H1 (cell line): ENCODE measurements around the gene STEAP1B.

ENCODE experiments used
- CTCF ChIP-seq, 3 experiments: IDR thresholded peaks; 1 replicate in 2 of 3; 2 replicates in 1 of 3; pipeline versions ENCODE4 v1.5.1 to v1.6.1; 2011; ENCODE audit warnings: low read length in 3 of 3, mild to moderate bottlenecking in 3 of 3, inconsistent platforms in 2 of 3, low read depth in 1 of 3, moderate library complexity in 1 of 3; ENCODE audit not compliant: insufficient read depth in 1 of 3; ENCODE audit errors: control extremely low read depth in 1 of 3
- EP300 ChIP-seq, 2 experiments: IDR thresholded peaks; 1 replicate in 1 of 2; 2 replicates in 1 of 2; pipeline ENCODE4 v1.6.1; 2011 to 2012; ENCODE audit warnings: low read depth in 2 of 2, low read length in 2 of 2, mild to moderate bottlenecking in 2 of 2, borderline replicate concordance in 1 of 2, inconsistent platforms in 1 of 2, moderate library complexity in 1 of 2
- JUN ChIP-seq: IDR thresholded peaks from 2 replicates; pipeline ENCODE4 v1.6.1; 2011; ENCODE audit warnings: low read depth, mild to moderate bottlenecking, improper control_type of control experiment, low read length
- MAFK ChIP-seq: IDR thresholded peaks from 2 replicates; pipeline ENCODE4 v1.6.1; 2012; ENCODE audit warnings: low read depth, mild to moderate bottlenecking, improper control_type of control experiment, low read length
- NANOG ChIP-seq: IDR thresholded peaks from 2 replicates; pipeline ENCODE4 v1.6.1; 2011; ENCODE audit warnings: low read length, low read depth, mild to moderate bottlenecking, inconsistent platforms; ENCODE audit not compliant: insufficient read depth, poor library complexity, severe bottlenecking
- NRF1 ChIP-seq: IDR thresholded peaks from 2 replicates; pipeline ENCODE4 v1.6.1; 2011; ENCODE audit warnings: mild to moderate bottlenecking, low read depth, low read length, improper control_type of control experiment
- PHF8 ChIP-seq: fragments of 200-600 bp; sonication (generic); conservative IDR thresholded peaks from 2 replicates; pipeline ENCODE4 v1.7.1; 2012; ENCODE audit warnings: low read depth, mild to moderate bottlenecking, inconsistent platforms, low read length, moderate library complexity
- POLR2AphosphoS5 ChIP-seq: IDR thresholded peaks from 2 replicates; pipeline ENCODE4 v1.6.1; 2011; ENCODE audit warnings: low read depth, low read length
- RNF2 ChIP-seq: fragments of 200-900, 300-1000 bp; sonication (generic); IDR thresholded peaks from 2 replicates; pipeline ENCODE4 v1.7.1; 2016; ENCODE audit warnings: borderline replicate concordance, low read depth, mild to moderate bottlenecking, antibody characterized with exemption, low read length; ENCODE audit not compliant: poor library complexity, severe bottlenecking; ENCODE audit errors: missing control alignments
- TAF7 ChIP-seq: optimal IDR thresholded peaks from 2 replicates; pipeline ENCODE3; 2011; ENCODE audit warnings: low read depth, mild to moderate bottlenecking, inconsistent platforms, low read length, moderate library complexity, borderline replicate concordance
- TEAD4 ChIP-seq: IDR thresholded peaks from 2 replicates; pipeline ENCODE4 v1.6.1; 2012; ENCODE audit warnings: low read depth, low read length, inconsistent platforms, mixed read lengths
- ZNF274 ChIP-seq: IDR thresholded peaks from 2 replicates; pipeline ENCODE4 v1.7.0; 2012; ENCODE audit warnings: low read length, borderline replicate concordance; ENCODE audit errors: extremely low read depth

- TF ChIP-seq NRF1 = no peak
- no peak for TF ChIP-seq POLR2AphosphoS5
- no peak for TF ChIP-seq MAFK
- no peak for TF ChIP-seq PHF8
- TF ChIP-seq TAF7 = no peak
- TF ChIP-seq ZNF274 = no peak
- TF ChIP-seq CTCF (IDR thresholded peaks at IDR 0.05; ENCODE audit: control extremely low read depth in 1 of 3, insufficient read depth in 1 of 3, low read depth in 1 of 3, low read length in 3 of 3) = no peak
- TF ChIP-seq EP300 (IDR thresholded peaks at IDR 0.05; ENCODE audit: borderline replicate concordance in 1 of 2, low read depth in 2 of 2, low read length in 2 of 2) = no peak
- no peak for TF ChIP-seq RNF2
- TF ChIP-seq NANOG = no peak
- no peak for TF ChIP-seq JUN
- no peak for TF ChIP-seq TEAD4
These were observed 126.6 kb downstream of the STEAP1B start for GRCh38 chr7:22373388-22373787.
